Adipocyte (in vitro differentiated cells): ENCODE data around the gene COL15A1.

Experiments used
- DNase-seq: peaks from one replicate; pipeline ENCODE4 v3.0.0-alpha.2; 2015; ENCODE audit warnings: low read depth
- H3K27me3 ChIP-seq: replicated peaks from 2 replicates; pipeline ENCODE4 v1.7.0; 2013; ENCODE audit warnings: mild to moderate bottlenecking, low read length, moderate library complexity; ENCODE audit not compliant: control insufficient read depth, insufficient read depth
- H3K36me3 ChIP-seq: 2 replicates; pipeline ENCODE4 v1.7.0; 2013; ENCODE audit warnings: low read length, mild to moderate bottlenecking, moderate library complexity; ENCODE audit not compliant: control insufficient read depth, insufficient read depth, severe bottlenecking
- H3K4me1 ChIP-seq: 2 replicates; pipeline ENCODE4 v1.7.0; 2013; ENCODE audit warnings: mild to moderate bottlenecking, low read length, moderate library complexity; ENCODE audit not compliant: control insufficient read depth, insufficient read depth
- H3K4me3 ChIP-seq: 2 replicates; pipeline ENCODE4 v1.7.0; 2013; ENCODE audit warnings: mild to moderate bottlenecking, low read length, moderate library complexity
- H3K9ac ChIP-seq: 2 replicates; pipeline ENCODE4 v1.7.0; 2013; ENCODE audit warnings: mild to moderate bottlenecking, low read length, moderate library complexity
- H3K9me3 ChIP-seq: 2 replicates; pipeline ENCODE4 v1.7.0; 2013; ENCODE audit warnings: mild to moderate bottlenecking, low read length, moderate library complexity; ENCODE audit not compliant: control insufficient read depth

Gene COL15A1

GRCh38 chr9:99054581-99054980 lies 110.9 kb downstream of the COL15A1 start:
- Histone ChIP-seq H3K9me3 (no peaks in the 10 kb centered on the region), H3K36me3 (peaks cover 74% of the 10 kb centered on the region), H3K4me1 (peaks cover 8% of the 10 kb centered on the region), H3K4me3 (no peak overlapping the region), H3K27me3 (no peaks in the 10 kb centered on the region), H3K9ac (no peak overlapping the region)
- no peak for DNase-seq

- no peaks in the 10 kb centered on the region for H3K9me3 ChIP-seq
- H3K4me1 ChIP-seq, result peaks cover 12% of the 10 kb centered on the region
- no peak for DNase-seq
- no peaks in the 10 kb centered on the region for H3K27me3 ChIP-seq
- peaks cover 67% of the 10 kb centered on the region for H3K36me3 ChIP-seq
- H3K9ac ChIP-seq, result no peak overlapping the region
- no peak overlapping the region for H3K4me3 ChIP-seq
Measured at GRCh38 chr9:99055384-99055783, 111.7 kb downstream of the COL15A1 start.

- no peak overlapping the region for H3K9ac ChIP-seq
- H3K4me3 ChIP-seq, result no peak overlapping the region
- H3K36me3 ChIP-seq, result peaks cover 61% of the 10 kb centered on the region
- H3K9me3 ChIP-seq, result no peaks in the 10 kb centered on the region
- DNase-seq, result no peak
- H3K27me3 ChIP-seq, result no peaks in the 10 kb centered on the region
- H3K4me1 ChIP-seq, result peaks cover 12% of the 10 kb centered on the region
Measured at GRCh38 chr9:99056186-99056585, 112.5 kb downstream of the COL15A1 start.

GRCh38 chr9:99056886-99057664 lies 113.4 kb downstream of the COL15A1 start:
- H3K9me3 ChIP-seq, result no peaks in the 10 kb centered on the region
- DNase-seq, result peak; percentile 23
- peaks cover 12% of the 10 kb centered on the region for H3K4me1 ChIP-seq
- no peak overlapping the region for H3K9ac ChIP-seq
- H3K36me3 ChIP-seq, result peaks cover 59% of the 10 kb centered on the region
- no peaks in the 10 kb centered on the region for H3K27me3 ChIP-seq
- H3K4me3 ChIP-seq, result no peak overlapping the region

- Histone ChIP-seq H3K9ac (no peak overlapping the region), H3K27me3 (no peaks in the 10 kb centered on the region), H3K9me3 (no peaks in the 10 kb centered on the region), H3K4me1 (peaks cover 12% of the 10 kb centered on the region), H3K4me3 (no peak overlapping the region), H3K36me3 (peaks cover 60% of the 10 kb centered on the region)
- no peak for DNase-seq
Measured at GRCh38 chr9:99057665-99058625, 114.2 kb downstream of the COL15A1 start.

GRCh38 chr9:99058964-99059921 lies 115.5 kb downstream of the COL15A1 start:
- DNase-seq, result no peak
- no peak overlapping the region for H3K9ac ChIP-seq
- no peaks in the 10 kb centered on the region for H3K9me3 ChIP-seq
- no peaks in the 10 kb centered on the region for H3K27me3 ChIP-seq
- peaks cover 12% of the 10 kb centered on the region for H3K4me1 ChIP-seq
- no peak overlapping the region for H3K4me3 ChIP-seq
- peaks cover 58% of the 10 kb centered on the region for H3K36me3 ChIP-seq

- no peaks in the 10 kb centered on the region for H3K9me3 ChIP-seq
- H3K36me3 ChIP-seq, result peaks cover 44% of the 10 kb centered on the region
- H3K9ac ChIP-seq, result no peak overlapping the region
- peaks cover 12% of the 10 kb centered on the region for H3K4me1 ChIP-seq
- H3K27me3 ChIP-seq, result no peaks in the 10 kb centered on the region
- H3K4me3 ChIP-seq, result no peak overlapping the region
- no peak for DNase-seq
Measured at GRCh38 chr9:99060621-99061020, 116.9 kb downstream of the COL15A1 start.

GRCh38 chr9:99062549-99062948 lies 118.8 kb downstream of the COL15A1 start:
- H3K9ac ChIP-seq, result no peak overlapping the region
- no peaks in the 10 kb centered on the region for H3K9me3 ChIP-seq
- no peak for DNase-seq
- H3K4me1 ChIP-seq, result peaks cover 12% of the 10 kb centered on the region
- no peak overlapping the region for H3K4me3 ChIP-seq
- H3K27me3 ChIP-seq, result no peaks in the 10 kb centered on the region
- H3K36me3 ChIP-seq, result peaks cover 36% of the 10 kb centered on the region

- Histone ChIP-seq H3K9ac (no peak overlapping the region), H3K36me3 (peaks cover 40% of the 10 kb centered on the region), H3K4me3 (no peak overlapping the region), H3K4me1 (peaks cover 12% of the 10 kb centered on the region), H3K27me3 (no peaks in the 10 kb centered on the region), H3K9me3 (no peaks in the 10 kb centered on the region)
- no peak for DNase-seq
Measured at GRCh38 chr9:99063522-99063921, 119.8 kb downstream of the COL15A1 start.

GRCh38 chr9:99066571-99066970 lies 122.9 kb downstream of the COL15A1 start:
- no peak for DNase-seq
- Histone ChIP-seq H3K4me1 (no peaks in the 10 kb centered on the region), H3K4me3 (no peak overlapping the region), H3K9me3 (no peaks in the 10 kb centered on the region), H3K36me3 (peaks cover 46% of the 10 kb centered on the region), H3K27me3 (no peaks in the 10 kb centered on the region), H3K9ac (no peak overlapping the region)
